ENCODE data around the gene MBP. TPM values are rescaled to one million over a fixed set of nuclear protein-coding genes. Genes with fewer than 3 reads are reported as not detected.
A peak's percentile ranks its signal among the peaks of the same experiment; 100 is the strongest.

Gene MBP
- total RNA-seq, 3 donors from 2014 or later = 37.9 to 48.5 (median 47.4) TPM

DNA sequence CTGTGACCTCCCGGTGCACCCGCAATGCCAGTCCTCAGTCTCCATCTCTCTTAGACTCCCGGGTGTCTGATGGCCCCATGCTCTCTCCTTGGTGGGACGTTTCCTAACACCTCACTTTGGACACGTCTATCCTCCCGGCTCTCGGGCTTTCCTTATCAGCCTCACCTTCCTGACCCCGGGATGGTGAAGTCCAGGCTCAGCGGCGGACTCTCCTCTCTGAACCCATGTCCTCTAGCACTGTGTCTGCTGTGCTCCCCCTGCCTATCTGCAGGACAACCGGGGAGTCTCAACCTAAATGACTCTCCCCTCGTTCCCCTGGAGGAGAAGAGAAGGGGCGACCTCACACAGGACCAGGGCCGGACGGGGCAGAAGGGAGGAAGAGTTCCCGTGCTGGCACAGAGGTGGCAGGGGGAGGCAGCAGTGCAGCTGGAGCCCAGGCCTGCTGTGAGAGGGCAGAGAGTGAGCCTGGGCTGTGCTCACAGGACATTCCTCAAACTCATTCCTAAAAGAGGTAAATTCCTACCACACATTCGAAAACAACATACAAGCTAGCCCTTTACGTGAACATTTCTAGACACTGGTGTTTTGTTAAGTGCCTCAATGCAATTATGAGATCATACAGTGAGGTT, 41.9 kb downstream of the MBP start:
- Histone ChIP-seq H3K4me3 (no peak overlapping the region), H3K36me3 (ENCODE audit: low read depth) (no peaks in the 10 kb centered on the region), H3K9me3 (no peaks in the 10 kb centered on the region), H3K4me1 (ENCODE audit: low read depth) (peaks cover 9% of the 10 kb centered on the region)
- ATAC-seq = no peak
- no peak for DNase-seq
- intact Hi-C loops (cut with DNase I, micrococcal nuclease) = no loop called here
- TF ChIP-seq CTCF (IDR thresholded peaks at IDR 0.05) = no peak

DNA sequence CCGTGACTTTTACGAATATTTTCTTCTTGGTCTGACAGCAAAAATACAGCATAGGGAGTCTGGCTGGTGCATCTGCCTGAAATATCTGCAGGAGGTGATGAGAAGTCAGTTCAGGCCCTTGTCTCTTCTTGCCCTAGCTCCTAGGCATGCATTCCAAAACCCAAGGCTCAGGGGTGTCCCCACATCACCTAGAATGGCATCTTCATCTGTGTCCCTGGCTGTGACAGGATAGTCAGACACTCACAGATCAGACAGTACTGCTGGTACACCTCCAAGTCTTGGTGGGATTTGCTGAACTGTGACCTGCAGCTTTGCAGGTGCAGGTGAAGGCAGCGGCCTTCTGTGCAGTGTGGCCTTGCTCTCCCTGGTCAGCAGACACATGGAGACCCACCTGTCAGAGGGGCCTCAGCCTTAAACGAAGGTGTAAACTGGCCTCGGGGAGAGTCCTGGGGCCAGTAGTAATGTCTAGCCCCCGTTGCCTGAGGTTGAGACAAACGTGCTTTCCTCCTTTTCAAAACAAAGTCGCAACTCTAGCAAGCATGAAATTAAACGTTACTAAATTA, 42.8 kb downstream of the MBP start:
- no peak for DNase-seq
- intact Hi-C loops (cut with DNase I, micrococcal nuclease) = no loop called here
- Histone ChIP-seq H3K4me3 (no peak overlapping the region), H3K36me3 (ENCODE audit: low read depth) (no peaks in the 10 kb centered on the region), H3K9me3 (no peaks in the 10 kb centered on the region), H3K4me1 (ENCODE audit: low read depth) (peaks cover 9% of the 10 kb centered on the region)
- ATAC-seq = no peak
- no peak for TF ChIP-seq CTCF (IDR thresholded peaks at IDR 0.05)

DNA sequence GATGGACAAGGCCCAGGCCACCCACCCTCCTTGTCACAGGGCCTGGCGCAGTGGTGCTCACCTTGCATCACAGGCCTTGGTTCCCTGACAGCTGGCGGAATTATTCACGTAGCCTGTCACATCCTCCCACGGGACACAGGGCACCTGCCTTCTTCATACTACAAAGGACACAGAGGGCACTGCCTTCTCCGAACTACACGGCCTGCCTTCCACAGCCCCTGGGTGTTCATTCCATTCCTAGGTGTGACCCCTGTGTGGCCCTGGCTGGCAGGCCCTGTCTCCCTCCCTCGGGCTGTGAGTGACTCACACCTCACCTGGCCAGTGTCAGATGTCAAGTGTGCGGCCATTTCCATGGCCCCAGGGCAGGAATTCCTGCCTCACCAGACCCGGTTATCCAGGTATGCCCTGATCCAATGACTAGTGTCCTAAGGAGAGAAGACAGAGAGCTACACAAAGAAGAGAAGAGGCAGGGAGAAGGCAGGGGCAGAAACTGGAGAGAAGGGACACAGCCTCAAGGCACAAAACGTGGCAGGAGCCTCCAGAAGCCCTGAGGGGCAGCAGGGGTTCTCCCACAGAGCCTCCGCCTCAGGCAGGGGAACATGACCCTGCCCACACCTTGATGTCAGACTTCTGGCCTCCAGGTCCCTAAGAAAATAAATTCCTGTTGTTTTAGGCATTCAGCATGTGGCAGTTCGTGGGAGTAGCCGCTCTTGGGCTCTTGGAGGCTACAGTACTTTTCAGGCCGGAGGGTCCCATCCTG, 43.4 kb downstream of the MBP start:
- Histone ChIP-seq H3K4me3 (no peak overlapping the region), H3K36me3 (ENCODE audit: low read depth) (no peaks in the 10 kb centered on the region), H3K9me3 (no peaks in the 10 kb centered on the region), H3K4me1 (ENCODE audit: low read depth) (peaks cover 9% of the 10 kb centered on the region)
- ATAC-seq = no peak
- DNase-seq = no peak
- intact Hi-C loops (cut with DNase I, micrococcal nuclease) = no loop called here
- no peak for TF ChIP-seq CTCF (IDR thresholded peaks at IDR 0.05)

- H3K4me1 ChIP-seq (ENCODE audit: low read depth) = peaks cover 9% of the 10 kb centered on the region
- no peak overlapping the region for H3K4me3 ChIP-seq
- DNase-seq (peak in 2 of 3 donors; percentile 57 to 70), ATAC-seq (peak; percentile 71)
- H3K36me3 ChIP-seq (ENCODE audit: low read depth) = no peaks in the 10 kb centered on the region
- intact Hi-C loops (cut with DNase I, micrococcal nuclease) = no loop called here
- no peaks in the 10 kb centered on the region for H3K9me3 ChIP-seq
- no peak for TF ChIP-seq CTCF (IDR thresholded peaks at IDR 0.05)
Measured at GRCh38 chr18:77087393-77088141, 45.0 kb downstream of the MBP start.

DNA sequence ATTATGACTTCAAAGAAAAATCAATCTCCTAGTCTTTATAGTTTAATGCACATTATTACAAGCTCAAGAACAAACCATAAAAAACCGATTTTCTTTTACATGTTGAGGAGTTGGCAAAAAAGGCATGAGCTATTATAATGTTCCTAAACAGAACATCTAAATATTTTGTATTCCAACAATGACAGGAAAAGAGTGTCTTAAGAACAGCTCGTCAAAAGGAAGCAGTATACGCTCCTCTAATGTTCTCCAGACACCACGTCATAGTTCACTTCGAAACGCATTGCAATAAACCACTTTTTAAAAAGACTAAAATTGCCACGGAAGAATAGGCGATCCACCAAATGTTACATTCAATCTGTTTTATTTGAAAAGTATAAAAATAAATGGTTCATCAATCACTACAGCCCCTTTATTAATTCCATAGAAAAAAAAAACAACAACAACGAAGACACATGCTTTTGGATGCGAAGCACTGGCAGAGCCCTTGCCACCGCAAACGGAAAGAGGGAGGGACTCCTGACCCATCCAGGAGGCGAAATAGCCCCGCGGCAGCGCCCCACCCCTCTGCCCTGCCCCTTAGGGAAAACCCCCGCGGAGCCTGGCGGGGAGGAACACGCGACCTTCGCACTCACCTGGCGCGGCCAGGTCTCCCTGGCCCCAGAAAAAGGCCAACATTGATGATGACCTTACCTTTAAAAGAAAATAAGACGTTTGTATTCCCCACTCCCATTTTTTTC, 45.8 kb downstream of the MBP start:
- ATAC-seq = peak; percentile 77
- DNase-seq = peak; percentile 72 to 82 (median 80)
- H3K9me3 ChIP-seq = no peaks in the 10 kb centered on the region
- H3K4me1 ChIP-seq (ENCODE audit: low read depth) = peaks cover 9% of the 10 kb centered on the region
- no peak overlapping the region for H3K4me3 ChIP-seq
- TF ChIP-seq CTCF (IDR thresholded peaks at IDR 0.05) = no peak
- intact Hi-C loops (cut with DNase I, micrococcal nuclease) = no loop called here
- no peaks in the 10 kb centered on the region for H3K36me3 ChIP-seq (ENCODE audit: low read depth)

Data from mucosa of descending colon (tissue), 3 donors.